Sciatic nerve (tissue), 2 donors: ENCODE measurements around the gene OIT3. TPM values are rescaled to one million over a fixed set of nuclear protein-coding genes. Genes with fewer than 3 reads are reported as not detected.

ENCODE experiments used
- ATAC-seq: fragments of 200-7000 bp; cut with Tn5 transposase; one replicate; pipeline ENCODE4 v1.9.1; 2020; ENCODE audit warnings: mild to moderate bottlenecking, moderate library complexity
- DNase-seq: peaks from one replicate; pipeline ENCODE4 v3.0.0-alpha.2; 2020; ENCODE audit warnings: low spot score
- intact Hi-C: fragments of 100-400 bp; cut with DNase I; formaldehyde crosslinking; loops from one replicate; pipeline ENCODE4 v1.14.2; 2022
- total RNA-seq: library from RNA; stranded (reverse); fragmentation: NEBNext Ultra II Directional; extraction: Animal tissue kit (Norgen Biotek cat#: 25700); gene quantifications from one replicate; pipeline ENCODE4 v1.2.1, GENCODE V29; 2021
- donor health status: DM: no; HTN: no; CAD: no.
- donor health status: DM: no; HTN: no; CAD: no.

The OIT3 gene
- not detected for total RNA-seq

DNA sequence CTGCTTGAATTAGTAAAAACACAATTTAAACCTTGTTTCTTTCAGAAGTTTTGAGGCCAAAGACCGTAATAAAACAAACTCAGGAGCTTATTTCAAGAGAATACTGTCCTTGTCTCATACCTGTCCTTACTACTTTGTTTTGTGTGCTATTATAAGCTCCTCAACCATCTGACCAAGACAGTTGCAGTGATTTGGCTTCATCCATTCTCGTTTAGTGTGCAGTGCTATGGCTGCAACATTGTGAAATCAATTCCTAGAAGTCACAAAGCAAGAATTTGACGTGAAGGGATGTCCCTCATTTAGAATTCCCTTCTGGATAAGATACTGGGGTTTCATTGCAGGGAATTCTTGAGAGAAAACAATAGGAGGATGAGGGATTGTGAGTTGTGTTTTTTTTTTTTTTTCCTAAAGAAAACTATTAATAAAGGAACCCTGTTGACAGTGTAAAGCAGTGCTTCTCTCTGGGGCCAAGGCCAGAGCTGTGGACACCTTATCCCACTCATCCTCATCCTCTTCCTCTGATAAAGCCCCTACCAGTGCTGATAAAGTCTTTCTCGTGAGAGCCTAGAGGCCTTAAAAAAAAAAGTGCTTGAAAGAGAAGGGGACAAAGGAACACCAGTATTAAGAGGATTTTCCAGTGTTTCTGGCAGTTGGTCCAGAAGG lies at the start of gene OIT3:
TSS of gene OIT3 (plus strand) at position 604 of the 663 bp plus-strand sequence. CDS start 60 bp downstream, outside the sequence.
- intact Hi-C loops, result no loop called here
- DNase-seq, result no peak
- ATAC-seq, result no peak

DNA sequence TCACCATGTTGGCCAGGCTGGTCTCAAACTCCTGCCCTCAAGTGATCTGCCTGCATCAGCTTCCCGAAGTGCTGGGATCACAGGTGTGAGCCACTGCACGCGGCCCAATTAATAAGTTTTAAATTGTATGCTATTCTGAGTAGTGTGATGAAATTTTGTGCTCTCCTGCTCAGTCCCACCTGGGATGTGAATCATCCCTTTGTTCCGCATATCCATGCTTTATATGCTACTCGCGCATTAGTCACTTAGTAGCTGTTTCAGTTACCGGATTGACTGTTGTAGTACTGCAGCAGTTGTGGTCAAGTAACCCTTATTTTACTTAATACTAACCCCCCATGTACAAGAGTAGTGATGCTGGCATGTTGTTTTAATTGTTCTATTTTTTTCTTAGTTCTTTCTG lies 47.3 kb upstream of the OIT3 start:
- ATAC-seq, result no peak
- no peak for DNase-seq
- intact Hi-C loops, result no loop called here

DNA sequence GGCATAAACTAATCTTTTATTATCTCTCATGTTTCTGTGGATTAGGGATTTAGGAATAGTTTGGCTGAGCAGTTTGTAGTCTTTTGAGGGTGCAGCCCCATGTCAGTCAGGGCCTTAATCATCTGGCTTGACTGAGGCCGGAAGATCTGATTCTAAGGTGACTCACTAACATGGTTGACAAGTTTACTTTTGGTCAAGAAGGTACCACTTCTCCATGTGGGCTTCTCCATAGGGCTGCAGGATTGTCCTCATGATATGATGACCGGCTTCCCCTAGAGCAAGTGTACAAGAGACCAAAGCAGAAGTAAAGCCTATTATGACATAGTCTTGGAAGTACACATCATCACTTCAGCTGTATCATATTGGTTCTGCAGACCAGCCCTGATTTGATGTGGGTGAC lies 45.9 kb upstream of the OIT3 start:
- intact Hi-C loops, result no loop called here
- ATAC-seq (no peak), DNase-seq (no peak)

DNA sequence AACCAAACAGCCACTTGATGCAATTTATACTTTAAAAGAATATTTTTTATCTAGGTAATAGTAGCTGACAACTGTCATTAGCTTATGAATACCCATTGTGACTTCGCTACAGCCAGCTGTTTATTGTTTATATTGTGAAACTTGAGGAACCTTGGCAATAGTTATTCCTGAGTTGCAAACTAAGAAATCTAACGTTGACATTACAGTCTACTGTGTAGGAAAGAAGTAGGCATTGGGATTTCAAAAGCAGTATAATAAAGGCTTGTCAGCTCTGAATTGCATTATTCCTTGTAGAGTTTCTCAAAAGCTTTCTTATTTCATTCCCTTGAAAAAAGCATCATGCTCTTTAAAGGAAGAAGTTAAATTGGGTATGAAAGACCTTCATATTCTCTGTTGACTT lies 42.7 kb upstream of the OIT3 start:
- intact Hi-C loops, result no loop called here
- ATAC-seq, result no peak
- no peak for DNase-seq

DNA sequence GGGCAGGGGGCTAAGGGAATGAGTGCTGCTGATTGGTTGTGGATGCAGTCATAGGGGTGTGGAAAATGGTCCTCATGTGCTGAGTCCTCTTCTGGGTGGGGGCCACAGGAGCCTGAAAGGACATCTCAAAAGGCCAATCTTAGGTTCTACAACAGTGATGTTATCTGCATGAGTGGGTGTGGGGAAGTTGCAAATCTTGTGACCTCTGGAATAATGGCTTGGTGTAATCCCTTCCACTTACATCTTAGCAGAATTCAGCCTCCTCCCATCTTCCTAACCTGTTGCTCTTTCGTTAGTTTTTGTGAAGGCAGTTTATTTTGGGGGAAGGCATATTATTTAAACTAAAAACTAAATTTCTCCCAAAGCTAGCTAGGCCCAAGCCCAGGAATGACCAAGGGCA lies 42.0 kb upstream of the OIT3 start:
- ATAC-seq (no peak), DNase-seq (no peak)
- intact Hi-C loops, result no loop called here

DNA sequence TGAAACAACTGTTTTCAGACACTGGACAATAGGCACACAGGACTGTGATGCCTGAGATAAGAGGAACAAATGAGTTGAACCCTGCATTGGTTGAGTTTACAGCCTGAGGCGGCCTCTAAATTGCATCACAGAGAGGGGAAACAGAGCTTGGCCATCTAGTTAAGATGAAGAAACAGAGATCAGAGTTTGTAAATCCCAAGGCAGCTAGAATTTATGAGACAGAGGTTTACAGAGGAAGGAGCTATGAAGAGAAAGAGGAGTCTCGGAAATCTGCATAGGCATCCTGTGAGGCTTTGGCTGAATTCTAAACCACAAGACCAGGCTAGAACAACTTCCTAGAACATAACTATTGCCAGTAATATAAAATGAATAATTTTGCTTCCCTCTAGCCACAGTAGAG lies 41.0 kb upstream of the OIT3 start:
- intact Hi-C loops, result no loop called here
- ATAC-seq, result no peak

DNA sequence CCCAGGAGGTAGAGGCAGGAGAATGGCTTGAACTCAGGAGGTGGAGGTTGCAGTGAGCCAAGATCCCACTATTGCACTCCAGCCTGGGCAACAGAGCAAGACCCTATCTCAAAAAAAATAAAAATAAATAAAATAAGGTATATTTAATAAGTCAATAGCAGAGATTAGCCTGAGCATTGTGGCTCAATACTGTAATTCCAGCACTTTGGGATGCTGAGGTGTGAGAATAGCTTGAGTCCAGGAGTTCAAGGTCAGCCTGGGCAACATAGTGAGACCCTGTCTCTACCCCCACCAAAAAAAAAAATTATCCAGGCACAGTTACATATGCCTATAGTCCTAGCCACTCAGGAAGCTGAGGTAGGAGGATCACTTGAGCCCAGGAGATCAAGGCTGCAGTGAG lies 38.4 kb upstream of the OIT3 start:
- ATAC-seq (no peak), DNase-seq (no peak)
- intact Hi-C loops, result no loop called here

More for the DNA sequence above, 41.0 kb upstream of the OIT3 start:
- no peak for DNase-seq

DNA sequence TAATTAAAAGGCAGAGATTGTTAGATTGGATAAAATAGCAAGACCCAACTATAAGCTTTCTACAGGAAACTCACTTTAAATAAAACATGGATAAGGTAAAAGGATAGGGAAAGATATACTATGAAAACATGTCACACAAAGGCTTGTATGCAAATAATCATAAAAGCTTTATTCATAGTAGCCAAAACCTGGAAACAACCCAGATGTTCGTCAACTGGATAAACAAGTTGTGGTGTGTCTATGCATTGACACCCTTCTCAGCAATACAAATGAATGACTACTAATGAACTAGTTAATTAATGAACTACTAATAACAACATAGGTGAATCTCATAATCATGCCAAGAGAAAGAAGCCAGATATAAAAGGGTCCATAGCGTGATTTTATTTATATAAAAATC lies 37.7 kb upstream of the OIT3 start:
- DNase-seq, result no peak
- intact Hi-C loops, result no loop called here
- ATAC-seq, result no peak

DNA sequence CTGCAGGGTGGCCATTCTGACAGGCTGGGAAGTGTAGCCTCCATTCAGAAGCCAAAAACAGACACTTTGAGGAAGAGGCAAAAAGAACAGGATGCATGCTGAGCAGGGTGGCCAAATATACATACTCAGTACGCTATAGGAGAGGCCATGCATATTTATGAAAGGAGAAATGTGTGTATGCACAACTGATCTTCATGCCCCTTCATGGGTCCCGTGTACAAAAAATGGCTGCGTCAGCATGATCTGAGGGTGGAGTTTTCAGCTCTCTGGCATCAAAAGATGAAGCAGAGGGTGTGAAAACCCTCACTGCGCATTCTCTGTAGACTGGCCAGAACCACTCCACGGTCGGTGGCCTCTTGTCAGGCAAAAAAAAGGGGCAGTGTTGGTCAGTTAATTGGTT lies 35.5 kb upstream of the OIT3 start:
- no peak for ATAC-seq
- no peak for DNase-seq
- intact Hi-C loops, result no loop called here

DNA sequence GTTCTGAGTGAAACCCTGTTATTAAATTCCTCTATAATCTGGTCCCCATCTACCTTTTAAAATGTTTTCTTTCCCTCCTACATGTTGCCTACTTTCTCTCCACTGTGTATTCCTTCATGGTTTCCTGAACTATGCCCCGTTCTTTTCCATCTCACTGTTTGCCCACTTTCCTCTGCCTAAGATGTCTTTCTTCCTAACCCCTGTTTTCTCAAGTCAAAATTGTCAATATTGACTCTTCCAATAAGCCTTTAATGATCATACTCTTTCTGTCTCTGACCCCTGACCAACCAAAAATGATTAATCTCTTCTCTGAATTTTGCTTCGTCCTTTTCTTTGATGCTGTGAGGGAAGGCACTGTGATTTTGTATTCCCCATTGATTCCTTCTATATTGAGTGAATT lies 30.6 kb upstream of the OIT3 start:
- ATAC-seq, result no peak
- intact Hi-C loops, result no loop called here

DNA sequence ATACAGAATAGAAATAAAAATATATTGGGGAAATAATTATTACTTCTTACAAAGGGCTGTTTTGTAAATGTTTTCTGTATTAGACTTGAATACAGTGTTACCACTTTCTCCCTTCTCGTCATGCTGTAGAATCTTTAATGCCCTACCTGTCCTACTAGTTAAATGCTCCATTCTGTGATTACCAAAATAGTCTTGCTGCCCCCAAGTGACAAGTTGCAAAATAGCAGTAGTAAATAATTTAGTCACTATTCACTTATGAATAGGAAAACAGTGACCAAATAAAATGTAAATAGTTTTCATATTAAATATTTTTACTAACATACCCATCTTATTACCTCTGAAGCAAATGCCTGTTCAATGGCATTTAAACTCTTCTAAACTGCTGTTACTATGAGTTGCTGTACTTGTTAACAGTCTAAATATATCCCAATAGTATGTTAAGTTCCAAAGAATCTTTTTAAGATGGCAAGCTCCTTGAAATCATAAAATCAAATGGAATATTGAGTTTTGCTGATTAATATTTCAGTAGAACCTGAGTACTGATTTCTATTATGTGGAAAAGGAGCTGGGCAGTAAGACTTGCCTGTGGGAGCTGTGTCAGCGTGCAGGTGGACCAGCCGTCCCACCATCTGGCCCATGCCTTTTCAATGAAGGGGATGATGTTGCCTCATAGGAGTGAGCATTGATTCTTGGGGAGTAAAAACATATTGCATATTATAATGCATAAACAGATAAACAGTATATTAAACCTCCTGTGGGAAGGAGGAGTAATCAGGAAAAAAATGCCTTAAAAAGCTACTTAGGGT lies 18.1 kb upstream of the OIT3 start:
- intact Hi-C loops, result no loop called here
- no peak for ATAC-seq
- no peak for DNase-seq

More for the DNA sequence above, 30.6 kb upstream of the OIT3 start:
- DNase-seq, result no peak

DNA sequence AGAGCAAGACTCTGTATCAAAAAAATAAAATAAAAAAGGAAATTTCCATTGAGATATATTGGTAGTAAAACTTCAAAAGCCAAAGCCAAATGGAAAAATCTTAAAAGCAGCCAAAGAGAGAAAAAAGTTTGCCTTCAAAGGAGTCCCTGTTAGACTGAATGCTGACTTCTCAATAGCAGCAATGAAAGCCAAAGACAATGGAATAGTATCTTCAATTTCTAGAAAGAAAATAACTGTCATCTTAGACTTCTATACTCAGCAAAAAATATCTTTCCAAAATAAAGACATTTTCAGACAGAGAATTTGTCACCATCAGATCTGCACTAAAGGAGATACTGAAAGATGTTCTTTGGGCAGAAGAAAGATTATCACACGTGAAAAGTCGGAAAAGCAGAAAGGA lies 14.3 kb upstream of the OIT3 start:
- no peak for DNase-seq
- ATAC-seq, result no peak
- intact Hi-C loops, result no loop called here

DNA sequence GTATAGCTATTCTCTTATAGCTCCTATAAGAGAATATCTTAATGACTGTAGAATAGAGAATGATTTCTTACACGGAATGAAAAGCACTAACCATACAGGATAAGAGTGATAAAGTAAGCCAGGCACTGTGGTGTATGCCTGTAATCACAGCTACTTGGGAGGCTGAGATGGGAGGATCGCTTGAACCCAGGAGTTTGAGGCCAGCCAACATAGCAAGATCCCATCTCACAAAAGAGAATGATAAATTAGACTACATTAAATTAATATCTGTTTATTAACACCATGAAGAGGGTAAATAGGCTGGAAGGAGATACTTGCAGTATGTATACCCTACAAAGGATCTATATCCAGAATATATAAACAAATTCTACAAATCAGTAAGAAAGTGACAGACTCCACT lies 12.2 kb upstream of the OIT3 start:
- DNase-seq (no peak), ATAC-seq (no peak)
- intact Hi-C loops, result no loop called here

DNA sequence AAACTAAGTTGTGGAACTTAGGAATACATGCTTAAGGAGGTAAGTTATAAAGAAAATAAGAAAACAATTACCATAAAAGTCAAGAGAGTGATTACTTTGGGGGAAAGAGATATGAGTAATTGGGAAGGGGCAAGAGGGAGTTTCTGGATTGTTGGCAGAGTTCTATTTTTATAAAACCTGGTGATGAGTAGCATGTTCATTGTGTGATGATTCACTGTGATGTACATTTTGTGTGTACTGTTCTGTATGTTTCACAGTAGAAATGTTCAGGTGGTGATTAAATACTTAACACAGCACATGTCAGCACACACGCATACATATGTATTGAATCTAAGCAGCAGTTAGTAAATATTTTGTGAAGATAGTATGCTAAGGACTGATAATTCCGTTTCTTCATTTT lies 9.7 kb upstream of the OIT3 start:
- ATAC-seq (no peak), DNase-seq (no peak)
- intact Hi-C loops, result no loop called here

DNA sequence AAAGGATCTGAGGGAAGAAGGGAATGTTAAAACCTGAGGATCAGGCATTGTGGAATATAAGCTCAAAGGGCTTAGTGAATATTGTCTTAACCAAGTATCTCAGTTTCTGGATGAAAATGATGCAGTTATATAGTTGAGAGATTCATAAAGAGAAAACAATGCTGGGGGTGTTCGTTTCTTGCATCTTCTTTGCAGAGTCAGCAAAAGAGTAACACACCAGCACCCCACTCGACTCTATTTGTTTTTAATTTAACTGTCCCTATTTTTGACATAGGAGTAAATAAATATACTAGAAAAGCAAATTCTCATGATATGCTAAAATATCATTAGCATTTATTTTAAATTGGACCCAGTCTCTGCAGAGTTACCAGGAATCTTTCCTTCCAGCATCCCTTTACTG lies 7.6 kb upstream of the OIT3 start:
- DNase-seq (no peak), ATAC-seq (no peak)
- intact Hi-C loops, result no loop called here

DNA sequence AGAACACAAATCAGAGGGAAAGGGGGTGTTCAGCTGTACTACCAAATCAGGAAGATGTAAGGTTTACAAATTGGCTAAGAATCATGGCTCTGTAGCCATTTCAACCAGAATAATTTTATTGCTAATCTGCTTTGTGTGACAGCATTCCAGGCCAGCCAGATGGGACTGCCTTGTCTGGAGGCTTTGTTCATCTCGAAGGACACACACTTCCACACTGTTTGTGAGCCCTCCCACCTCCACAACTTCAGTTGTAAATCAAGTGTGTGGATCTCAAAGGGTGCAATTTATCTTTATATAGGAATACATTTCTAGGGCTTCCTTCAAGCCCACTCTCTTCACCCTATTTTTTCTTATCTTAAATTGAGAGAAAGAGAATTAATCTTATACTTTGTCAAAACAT lies 6.9 kb upstream of the OIT3 start:
- ATAC-seq (no peak), DNase-seq (no peak)
- intact Hi-C loops, result no loop called here

DNA sequence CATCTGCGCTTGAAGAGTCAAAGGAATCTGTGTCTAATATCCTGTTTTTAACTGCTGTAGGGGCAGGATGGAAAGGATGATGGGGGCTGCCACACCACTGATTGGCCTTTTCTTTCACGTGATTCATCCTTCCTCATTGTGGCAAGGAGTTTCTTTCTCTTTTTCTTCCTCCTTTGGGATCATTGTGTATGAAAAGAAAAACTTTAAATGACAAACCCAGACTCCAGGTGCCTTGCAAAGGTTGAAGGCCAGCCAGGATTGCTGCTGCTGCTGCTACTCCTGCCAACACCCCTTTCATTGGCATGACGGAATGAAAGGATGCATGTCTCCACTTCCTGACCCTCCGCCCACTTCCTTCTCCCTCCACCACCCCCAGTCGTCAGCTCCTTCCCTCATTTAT lies 6.5 kb upstream of the OIT3 start:
- intact Hi-C loops, result no loop called here
- DNase-seq (no peak), ATAC-seq (no peak)

DNA sequence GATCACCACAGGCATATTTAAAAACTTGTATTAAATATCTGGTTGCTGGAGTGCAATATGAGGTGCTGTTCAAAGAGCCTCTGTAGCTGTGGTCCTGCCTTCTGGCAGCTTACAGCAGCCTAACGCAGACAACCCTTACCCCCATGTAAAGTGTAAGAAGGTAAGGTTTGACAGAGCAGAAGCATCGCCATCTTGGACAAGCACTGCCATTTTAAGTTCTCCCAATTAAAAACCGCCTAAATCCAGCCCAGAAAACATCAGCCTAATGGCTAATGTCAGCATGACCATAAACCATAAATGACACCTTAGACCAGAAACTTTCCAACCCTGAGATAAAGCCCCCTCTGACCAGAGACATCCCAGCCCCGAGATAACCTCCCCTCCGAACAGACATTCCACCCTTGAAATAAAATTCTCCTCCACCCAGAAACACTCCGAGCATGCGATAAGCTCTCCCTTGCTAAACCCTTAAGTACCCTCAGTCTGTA lies 5.3 kb upstream of the OIT3 start:
- DNase-seq (no peak), ATAC-seq (no peak)
- intact Hi-C loops, result no loop called here

DNA sequence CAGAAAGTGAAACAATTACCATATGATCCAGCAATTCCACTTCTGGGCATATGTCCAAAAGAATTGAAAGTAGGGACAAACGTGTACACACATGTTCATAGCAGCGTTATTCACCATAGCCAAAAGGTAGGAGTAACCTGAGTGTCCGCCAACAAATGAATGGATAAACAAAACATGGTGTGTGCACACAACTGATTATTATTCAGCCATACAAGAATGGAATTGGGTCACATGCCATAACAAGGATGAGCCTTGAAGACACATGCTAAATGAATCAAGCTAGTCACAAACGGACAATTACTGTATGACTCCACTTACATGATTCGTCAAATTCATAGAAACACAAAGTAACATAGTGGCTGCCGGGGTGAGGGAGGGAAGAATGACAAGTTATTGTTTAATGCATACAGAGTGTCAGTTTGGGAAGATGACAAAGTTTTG lies 4.1 kb upstream of the OIT3 start:
- intact Hi-C loops, result no loop called here
- DNase-seq (no peak), ATAC-seq (no peak)

DNA sequence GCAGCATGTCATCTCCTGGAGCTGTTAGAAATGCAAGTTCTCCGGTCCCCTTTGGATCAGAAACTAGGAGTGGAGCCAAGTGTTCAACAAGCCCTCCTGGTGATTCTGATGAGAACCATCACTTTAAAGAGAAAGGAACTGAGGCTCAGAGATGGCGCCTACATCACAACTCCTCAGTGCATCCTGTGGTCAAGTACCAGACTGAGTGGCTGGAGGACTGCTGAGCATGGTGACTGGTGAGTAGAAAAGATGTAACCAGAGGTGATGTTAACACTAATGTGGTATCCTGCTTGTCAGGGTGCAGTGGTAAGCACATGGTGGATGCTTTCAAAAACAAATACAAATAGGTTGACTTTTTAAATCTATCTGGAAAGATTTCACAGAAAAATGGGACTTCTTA lies 3.5 kb upstream of the OIT3 start:
- ATAC-seq (no peak), DNase-seq (no peak)
- intact Hi-C loops, result no loop called here
